H1 (cell line): ENCODE data around the gene YOD1. TPM values are rescaled to one million over a fixed set of nuclear protein-coding genes. Genes with fewer than 3 reads are reported as not detected.

ENCODE experiments used
- CTCF ChIP-seq, 3 experiments: IDR thresholded peaks; 1 replicate in 2 of 3; 2 replicates in 1 of 3; pipeline versions ENCODE4 v1.5.1 to v1.6.1; 2011; ENCODE audit warnings: low read length in 3 of 3, mild to moderate bottlenecking in 3 of 3, inconsistent platforms in 2 of 3, low read depth in 1 of 3, moderate library complexity in 1 of 3; ENCODE audit not compliant: insufficient read depth in 1 of 3; ENCODE audit errors: control extremely low read depth in 1 of 3
- EP300 ChIP-seq, 2 experiments: IDR thresholded peaks; 1 replicate in 1 of 2; 2 replicates in 1 of 2; pipeline ENCODE4 v1.6.1; 2011 to 2012; ENCODE audit warnings: low read depth in 2 of 2, low read length in 2 of 2, mild to moderate bottlenecking in 2 of 2, borderline replicate concordance in 1 of 2, inconsistent platforms in 1 of 2, moderate library complexity in 1 of 2
- KDM4A ChIP-seq: IDR thresholded peaks from one replicate; pipeline ENCODE4 v1.7.1; 2012; ENCODE audit warnings: low read depth, mild to moderate bottlenecking, moderate library complexity, low read length, inconsistent platforms; ENCODE audit not compliant: severe bottlenecking
- SAP30 ChIP-seq: fragments of 300-600 bp; sonication (generic); IDR thresholded peaks from 2 replicates; pipeline ENCODE4 v1.7.1; 2012; ENCODE audit warnings: low read length, moderate library complexity, mild to moderate bottlenecking, inconsistent platforms; ENCODE audit not compliant: insufficient read depth, insufficient replicate concordance
- SIRT6 ChIP-seq: IDR thresholded peaks from one replicate; pipeline ENCODE4 v1.7.1; 2012; ENCODE audit warnings: low read length, inconsistent platforms
- TAF1 ChIP-seq: IDR thresholded peaks from 2 replicates; pipeline ENCODE4 v1.6.1; 2011; ENCODE audit warnings: mild to moderate bottlenecking, low read depth, low read length
- polyA plus RNA-seq, 7 experiments: library from polyadenylated mRNA; depleted of rRNA in 3 of 7; stranded (reverse) in 5 of 7; unstranded in 2 of 7; fragments of >200 nt in 5 of 7; fragments of 200-250 nt in 2 of 7; gene quantifications; 1 replicate in 5 of 7; 2 replicates in 1 of 7; 4 replicates in 1 of 7; pipeline versions ENCODE4 v1.2.1 to v1.2.3, GENCODE V29; 2011 to 2013; ENCODE audit warnings: missing spikeins in 2 of 7, mixed read lengths in 2 of 7
- total RNA-seq: library from RNA; stranded (reverse); fragmentation: NEBNext Ultra II Directional; extraction: Animal tissue kit (Norgen Biotek cat#: 25700); gene quantifications from 2 replicates; pipeline ENCODE4 v1.2.1, GENCODE V29; 2021

Gene YOD1
- total and polyA plus RNA-seq, 2 of the 8 experiments (the other 6 are each of a cell fraction or from before 2014, with no cell fraction given) = 1.9 to 11.8 TPM

- TF ChIP-seq EP300 (IDR thresholded peaks at IDR 0.05; ENCODE audit: borderline replicate concordance in 1 of 2, low read depth in 2 of 2, low read length in 2 of 2) (no peak), CTCF (IDR thresholded peaks at IDR 0.05; ENCODE audit: control extremely low read depth in 1 of 3, insufficient read depth in 1 of 3, low read depth in 1 of 3, low read length in 3 of 3) (no peak), SAP30 (no peak), TAF1 (no peak), KDM4A (no peak), SIRT6 (no peak)
- TF ChIP-seq, all 59 proteins: peak for 0
Observed at GRCh38 chr1:207089627-207090355, 38.8 kb upstream of the YOD1 start (continued).
